ENCODE measurements around the gene ZBTB11. TPM values are rescaled to one million over a fixed set of nuclear protein-coding genes. Genes with fewer than 3 reads are reported as not detected.

ZBTB11 gene
- total and polyA plus RNA-seq, 2 donors = 19.8 to 23.0 TPM

DNA sequence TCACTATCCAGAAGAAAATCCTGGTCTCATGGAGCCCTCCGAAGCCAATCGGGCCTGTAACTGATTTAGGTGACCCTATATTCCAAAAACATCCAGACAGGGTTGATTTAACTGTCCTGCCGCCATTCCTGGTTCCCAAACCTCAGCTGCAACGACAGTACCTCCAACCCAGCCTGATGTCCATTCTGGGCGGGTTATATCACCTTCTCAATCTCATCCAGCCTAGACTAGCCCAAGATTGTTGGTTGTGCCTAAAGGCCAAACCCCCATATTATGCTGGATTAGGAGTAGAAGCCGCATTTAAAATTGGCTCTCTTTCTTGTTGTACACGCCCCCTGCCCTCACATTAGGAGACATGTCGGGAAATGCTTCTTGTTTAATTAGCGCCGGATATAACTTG, 36.7 kb downstream of the ZBTB11 start:
- Histone ChIP-seq H3K4me1 (ENCODE audit: control insufficient read depth in 2 of 2, insufficient read depth in 2 of 2, low read length in 2 of 2) (peaks cover 0 to 4% of the 10 kb centered on the region in 2 donors), H3K36me3 (ENCODE audit: control insufficient read depth in 2 of 2, insufficient read depth in 2 of 2, low read length in 1 of 2) (no peaks in the 10 kb centered on the region), H3K27me3 (ENCODE audit: control insufficient read depth in 2 of 2, insufficient read depth in 1 of 2, low read length in 1 of 2) (no peaks in the 10 kb centered on the region), H3K27ac (ENCODE audit: low read depth in 1 of 2, low read length in 1 of 2) (no peak overlapping the region), H3K4me3 (ENCODE audit: low read length in 2 of 2) (no peak overlapping the region), H3K9me3 (ENCODE audit: control insufficient read depth in 2 of 2, insufficient read depth in 1 of 2, low read length in 1 of 2) (no peaks in the 10 kb centered on the region)
- 97% methylated on average over 10 of the region's 10 CpGs for WGBS
- no peak for DNase-seq (ENCODE audit: low read depth in 6 of 9, low spot score in 9 of 9)

DNA sequence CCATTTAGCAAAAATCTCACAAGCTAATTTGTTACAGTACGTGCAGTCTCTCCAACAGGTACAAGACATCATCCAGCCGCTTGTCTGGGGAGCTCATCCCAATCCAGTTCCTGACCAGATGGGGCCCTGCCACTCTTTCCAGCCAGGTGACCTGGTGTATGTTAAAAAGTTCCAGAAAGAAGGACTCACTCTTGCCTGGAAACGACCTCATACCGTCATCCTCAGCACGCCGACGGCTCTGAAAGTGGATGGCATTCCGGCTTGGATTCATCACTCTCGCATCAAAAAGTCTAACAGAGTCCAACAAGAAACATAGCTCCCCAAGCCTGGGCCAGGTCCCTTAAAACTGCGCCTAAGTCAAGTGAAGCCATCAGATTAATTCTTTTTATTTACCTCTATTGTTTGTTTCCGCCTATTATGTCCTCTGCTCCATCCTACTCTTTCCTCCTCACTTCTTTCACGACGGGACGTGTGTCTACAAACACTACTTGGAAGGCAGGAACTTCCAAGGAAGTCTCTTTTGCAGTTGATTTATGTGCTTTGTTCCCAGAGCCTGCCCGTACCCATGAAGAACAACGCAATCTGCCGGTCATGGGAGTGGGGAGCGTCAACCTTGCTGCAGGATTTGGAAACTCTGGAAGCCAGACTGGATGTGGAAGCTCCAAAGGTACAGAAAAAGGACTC, 37.5 kb downstream of the ZBTB11 start:
- Histone ChIP-seq H3K4me1 (ENCODE audit: control insufficient read depth in 2 of 2, insufficient read depth in 2 of 2, low read length in 2 of 2) (peaks cover 0 to 4% of the 10 kb centered on the region in 2 donors), H3K9me3 (ENCODE audit: control insufficient read depth in 2 of 2, insufficient read depth in 1 of 2, low read length in 1 of 2) (no peaks in the 10 kb centered on the region), H3K27me3 (ENCODE audit: control insufficient read depth in 2 of 2, insufficient read depth in 1 of 2, low read length in 1 of 2) (no peaks in the 10 kb centered on the region), H3K4me3 (ENCODE audit: low read length in 2 of 2) (no peak overlapping the region), H3K36me3 (ENCODE audit: control insufficient read depth in 2 of 2, insufficient read depth in 2 of 2, low read length in 1 of 2) (no peaks in the 10 kb centered on the region), H3K27ac (ENCODE audit: low read depth in 1 of 2, low read length in 1 of 2) (no peak overlapping the region)
- DNase-seq (ENCODE audit: low read depth in 6 of 9, low spot score in 9 of 9) = no peak
- 89% methylated on average over 18 of the region's 18 CpGs for WGBS

DNA sequence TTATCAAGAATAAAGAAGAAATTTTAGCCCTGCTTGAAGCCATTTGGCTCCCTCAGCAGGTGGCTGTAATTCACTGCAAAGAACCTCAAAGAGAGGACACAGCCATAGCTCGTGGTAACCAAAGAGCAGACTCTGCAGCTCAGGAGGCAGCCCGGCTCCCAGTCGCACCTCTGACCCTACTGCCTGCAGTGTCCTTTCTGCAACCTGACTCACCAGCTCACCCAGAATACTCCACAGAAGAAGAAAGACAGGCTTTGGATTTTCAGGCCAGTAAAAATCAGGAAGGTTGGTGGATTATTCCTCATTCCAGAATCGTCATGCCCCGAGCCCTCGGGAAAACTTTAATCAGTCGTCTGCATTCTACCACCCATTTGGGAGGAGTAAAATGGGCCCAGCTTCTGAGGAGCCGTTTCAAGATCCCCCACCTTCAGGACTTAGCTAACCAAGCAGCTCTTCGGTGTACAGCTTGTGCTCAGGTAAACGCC, 38.6 kb downstream of the ZBTB11 start:
- DNase-seq (ENCODE audit: low read depth in 6 of 9, low spot score in 9 of 9) = no peak
- Histone ChIP-seq H3K4me3 (ENCODE audit: low read length in 2 of 2) (no peak overlapping the region), H3K36me3 (ENCODE audit: control insufficient read depth in 2 of 2, insufficient read depth in 2 of 2, low read length in 1 of 2) (no peaks in the 10 kb centered on the region), H3K27me3 (ENCODE audit: control insufficient read depth in 2 of 2, insufficient read depth in 1 of 2, low read length in 1 of 2) (no peaks in the 10 kb centered on the region), H3K4me1 (ENCODE audit: control insufficient read depth in 2 of 2, insufficient read depth in 2 of 2, low read length in 2 of 2) (peaks cover 0 to 4% of the 10 kb centered on the region in 2 donors), H3K27ac (ENCODE audit: low read depth in 1 of 2, low read length in 1 of 2) (no peak overlapping the region), H3K9me3 (ENCODE audit: control insufficient read depth in 2 of 2, insufficient read depth in 1 of 2, low read length in 1 of 2) (no peaks in the 10 kb centered on the region)
- 92% methylated on average over 10 of the region's 10 CpGs for WGBS

DNA sequence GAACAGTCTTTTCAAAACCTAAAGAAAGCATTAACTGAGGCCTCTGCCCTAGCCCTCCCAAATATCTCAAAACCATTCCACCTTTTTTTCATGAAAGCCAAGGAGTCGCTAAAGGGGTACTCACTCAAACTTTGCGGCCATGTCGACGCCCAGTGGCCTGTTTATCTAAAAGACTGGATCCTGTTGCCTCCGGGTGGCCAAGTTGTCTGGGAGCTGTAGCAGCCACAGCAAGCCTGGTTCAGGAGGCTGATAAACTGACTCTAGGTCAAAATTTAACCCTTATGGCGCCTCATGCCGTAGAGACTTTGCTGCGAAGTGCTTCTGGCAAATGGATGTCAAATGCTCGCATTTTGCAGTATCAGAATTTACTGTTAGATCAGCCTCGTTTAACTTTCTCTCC, 39.5 kb downstream of the ZBTB11 start:
- Histone ChIP-seq H3K36me3 (ENCODE audit: control insufficient read depth in 2 of 2, insufficient read depth in 2 of 2, low read length in 1 of 2) (no peaks in the 10 kb centered on the region), H3K27me3 (ENCODE audit: control insufficient read depth in 2 of 2, insufficient read depth in 1 of 2, low read length in 1 of 2) (no peaks in the 10 kb centered on the region), H3K4me3 (ENCODE audit: low read length in 2 of 2) (no peak overlapping the region), H3K27ac (ENCODE audit: low read depth in 1 of 2, low read length in 1 of 2) (no peak overlapping the region), H3K4me1 (ENCODE audit: control insufficient read depth in 2 of 2, insufficient read depth in 2 of 2, low read length in 2 of 2) (peaks cover 0 to 4% of the 10 kb centered on the region in 2 donors), H3K9me3 (ENCODE audit: control insufficient read depth in 2 of 2, insufficient read depth in 1 of 2, low read length in 1 of 2) (no peaks in the 10 kb centered on the region)
- no peak for DNase-seq (ENCODE audit: low read depth in 6 of 9, low spot score in 9 of 9)
- WGBS = 96% methylated on average over 10 of the region's 10 CpGs

DNA sequence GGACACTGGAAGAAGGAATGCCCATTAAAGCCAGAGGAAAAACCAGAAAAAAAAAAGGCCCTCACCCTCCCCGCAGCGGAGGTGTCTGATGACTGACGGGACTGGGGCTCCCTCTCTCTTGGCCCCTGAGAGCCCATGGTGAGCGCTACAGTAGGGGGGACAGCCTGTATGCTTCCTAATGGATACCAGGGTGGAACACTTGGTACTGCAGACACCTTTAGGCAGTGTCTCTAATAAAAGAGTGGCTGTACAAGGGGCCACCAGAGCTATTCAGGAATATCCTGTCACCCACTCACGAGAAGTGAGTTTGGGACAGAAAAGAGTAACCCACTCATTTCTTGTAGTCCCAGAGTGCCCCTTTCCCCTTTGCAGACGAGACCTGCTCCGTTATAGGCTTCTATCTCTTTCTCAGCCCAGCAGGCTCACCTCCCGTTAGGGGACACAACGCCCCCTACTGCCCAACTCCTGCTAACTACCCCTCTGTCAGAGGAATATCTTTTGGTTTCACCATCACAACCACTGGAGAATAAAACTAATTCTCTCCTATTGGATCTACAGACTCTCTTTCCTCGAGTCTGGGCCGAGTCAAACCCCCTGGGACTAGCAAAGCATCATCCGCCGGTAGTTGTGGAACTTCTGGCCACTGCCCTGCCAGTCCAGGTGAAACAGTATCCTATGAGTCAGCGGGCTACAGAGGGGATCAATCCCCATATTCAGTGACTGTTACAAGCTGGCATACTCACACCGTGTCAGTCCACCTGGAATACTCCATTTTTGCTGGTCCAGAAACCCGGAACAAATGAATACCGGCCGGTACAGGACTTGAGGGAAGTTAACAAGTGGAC, 40.8 kb downstream of the ZBTB11 start:
- H3K4me3 ChIP-seq (ENCODE audit: low read length in 2 of 2) = no peak overlapping the region
- H3K4me1 ChIP-seq (ENCODE audit: control insufficient read depth in 2 of 2, insufficient read depth in 2 of 2, low read length in 2 of 2) = peaks cover 0 to 4% of the 10 kb centered on the region in 2 donors
- H3K9me3 ChIP-seq (ENCODE audit: control insufficient read depth in 2 of 2, insufficient read depth in 1 of 2, low read length in 1 of 2) = no peaks in the 10 kb centered on the region
- 64% methylated on average over 18 of the region's 18 CpGs for WGBS
- no peak overlapping the region for H3K27ac ChIP-seq (ENCODE audit: low read depth in 1 of 2, low read length in 1 of 2)
- DNase-seq (ENCODE audit: low read depth in 6 of 9, low spot score in 9 of 9) = peak; percentile 3 to 60 (median 24)
- H3K36me3 ChIP-seq (ENCODE audit: control insufficient read depth in 2 of 2, insufficient read depth in 2 of 2, low read length in 1 of 2) = no peaks in the 10 kb centered on the region
- no peaks in the 10 kb centered on the region for H3K27me3 ChIP-seq (ENCODE audit: control insufficient read depth in 2 of 2, insufficient read depth in 1 of 2, low read length in 1 of 2)

DNA sequence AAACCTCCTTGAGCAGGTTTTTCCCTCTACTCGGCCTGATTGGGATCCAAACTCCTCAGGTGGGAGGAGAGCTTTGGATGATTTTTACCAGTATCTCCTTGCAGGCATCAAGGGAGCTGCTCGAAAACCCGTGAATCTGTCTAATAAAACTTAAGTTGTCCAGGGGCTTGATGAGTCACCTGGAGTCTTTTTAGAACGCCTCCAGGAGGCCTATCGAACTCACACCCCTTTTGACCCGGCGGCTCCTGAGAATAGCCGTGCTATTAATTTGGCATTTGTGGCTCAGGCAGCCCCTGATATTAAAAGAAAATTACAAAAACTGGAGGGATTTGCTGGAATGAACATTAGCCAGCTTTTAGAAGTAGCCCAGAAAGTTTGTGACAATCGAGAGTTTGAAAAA, 41.6 kb downstream of the ZBTB11 start:
- Histone ChIP-seq H3K4me3 (ENCODE audit: low read length in 2 of 2) (no peak overlapping the region), H3K27ac (ENCODE audit: low read depth in 1 of 2, low read length in 1 of 2) (no peak overlapping the region), H3K4me1 (ENCODE audit: control insufficient read depth in 2 of 2, insufficient read depth in 2 of 2, low read length in 2 of 2) (peaks cover 0 to 4% of the 10 kb centered on the region in 2 donors), H3K36me3 (ENCODE audit: control insufficient read depth in 2 of 2, insufficient read depth in 2 of 2, low read length in 1 of 2) (no peaks in the 10 kb centered on the region), H3K9me3 (ENCODE audit: control insufficient read depth in 2 of 2, insufficient read depth in 1 of 2, low read length in 1 of 2) (no peaks in the 10 kb centered on the region), H3K27me3 (ENCODE audit: control insufficient read depth in 2 of 2, insufficient read depth in 1 of 2, low read length in 1 of 2) (no peaks in the 10 kb centered on the region)
- no peak for DNase-seq (ENCODE audit: low read depth in 6 of 9, low spot score in 9 of 9)
- WGBS = 90% methylated on average over 9 of the region's 9 CpGs

DNA sequence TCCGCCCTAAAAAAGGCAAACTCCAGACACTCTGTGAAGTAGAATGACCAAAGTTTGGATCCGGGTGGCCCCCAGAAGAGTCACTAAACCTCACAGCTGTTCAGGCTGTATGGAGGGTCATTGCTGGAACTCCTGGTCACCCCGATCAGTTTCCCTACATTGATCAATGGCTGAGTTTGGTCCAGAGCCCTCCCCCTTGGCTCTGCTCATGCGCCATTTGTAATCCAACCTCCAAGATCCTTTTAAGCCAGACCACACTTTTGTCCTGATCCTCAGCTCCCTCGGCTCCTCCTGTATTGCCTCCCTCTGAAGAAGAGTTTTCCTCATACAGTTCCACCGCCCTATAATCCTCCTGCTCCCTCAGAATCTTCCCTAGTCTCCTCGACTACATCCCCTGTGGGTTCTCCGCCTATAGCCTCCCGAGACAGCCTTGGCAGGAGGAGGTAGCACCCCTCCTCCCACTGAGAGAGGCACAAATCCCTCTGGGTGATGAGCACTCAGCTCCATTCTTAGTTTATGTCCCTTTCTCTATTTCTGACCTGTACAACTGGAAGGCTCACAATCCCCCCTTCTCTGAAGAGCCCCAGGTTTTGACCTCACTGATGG, 42.2 kb downstream of the ZBTB11 start:
- H3K4me1 ChIP-seq (ENCODE audit: control insufficient read depth in 2 of 2, insufficient read depth in 2 of 2, low read length in 2 of 2) = peaks cover 0 to 4% of the 10 kb centered on the region in 2 donors
- DNase-seq (ENCODE audit: low read depth in 6 of 9, low spot score in 9 of 9) = no peak
- no peaks in the 10 kb centered on the region for H3K9me3 ChIP-seq (ENCODE audit: control insufficient read depth in 2 of 2, insufficient read depth in 1 of 2, low read length in 1 of 2)
- 94% methylated on average over 9 of the region's 9 CpGs for WGBS
- H3K36me3 ChIP-seq (ENCODE audit: control insufficient read depth in 2 of 2, insufficient read depth in 2 of 2, low read length in 1 of 2) = no peaks in the 10 kb centered on the region
- H3K4me3 ChIP-seq (ENCODE audit: low read length in 2 of 2) = no peak overlapping the region
- no peaks in the 10 kb centered on the region for H3K27me3 ChIP-seq (ENCODE audit: control insufficient read depth in 2 of 2, insufficient read depth in 1 of 2, low read length in 1 of 2)
- no peak overlapping the region for H3K27ac ChIP-seq (ENCODE audit: low read depth in 1 of 2, low read length in 1 of 2)

DNA sequence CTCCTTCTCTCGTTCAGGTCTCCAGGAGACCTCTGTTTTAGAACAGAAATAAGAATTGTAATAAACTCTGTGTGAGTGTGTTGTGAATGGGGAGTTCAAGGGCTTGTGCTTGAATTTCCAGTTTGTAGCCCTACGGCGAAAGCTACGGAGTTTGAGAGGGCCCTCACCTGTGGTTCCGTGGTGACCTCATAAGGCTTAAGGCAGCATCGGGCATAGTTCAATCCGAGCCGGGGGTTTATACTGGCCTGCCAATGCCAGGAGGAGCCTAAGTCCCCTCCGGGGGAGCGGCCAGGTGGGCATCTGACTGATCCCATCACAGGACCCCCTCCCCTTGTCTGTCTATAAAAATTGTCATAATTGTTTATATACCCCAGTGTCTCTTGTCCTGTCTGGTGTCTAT, 43.7 kb downstream of the ZBTB11 start:
- peaks cover 0 to 4% of the 10 kb centered on the region in 2 donors for H3K4me1 ChIP-seq (ENCODE audit: control insufficient read depth in 2 of 2, insufficient read depth in 2 of 2, low read length in 2 of 2)
- WGBS = 96% methylated on average over 10 of the region's 10 CpGs
- no peak for DNase-seq (ENCODE audit: low read depth in 6 of 9, low spot score in 9 of 9)
- H3K27me3 ChIP-seq (ENCODE audit: control insufficient read depth in 2 of 2, insufficient read depth in 1 of 2, low read length in 1 of 2) = no peaks in the 10 kb centered on the region
- H3K36me3 ChIP-seq (ENCODE audit: control insufficient read depth in 2 of 2, insufficient read depth in 2 of 2, low read length in 1 of 2) = no peaks in the 10 kb centered on the region
- H3K9me3 ChIP-seq (ENCODE audit: control insufficient read depth in 2 of 2, insufficient read depth in 1 of 2, low read length in 1 of 2) = no peaks in the 10 kb centered on the region
- H3K4me3 ChIP-seq (ENCODE audit: low read length in 2 of 2) = no peak overlapping the region
- H3K27ac ChIP-seq (ENCODE audit: low read depth in 1 of 2, low read length in 1 of 2) = no peak overlapping the region

DNA sequence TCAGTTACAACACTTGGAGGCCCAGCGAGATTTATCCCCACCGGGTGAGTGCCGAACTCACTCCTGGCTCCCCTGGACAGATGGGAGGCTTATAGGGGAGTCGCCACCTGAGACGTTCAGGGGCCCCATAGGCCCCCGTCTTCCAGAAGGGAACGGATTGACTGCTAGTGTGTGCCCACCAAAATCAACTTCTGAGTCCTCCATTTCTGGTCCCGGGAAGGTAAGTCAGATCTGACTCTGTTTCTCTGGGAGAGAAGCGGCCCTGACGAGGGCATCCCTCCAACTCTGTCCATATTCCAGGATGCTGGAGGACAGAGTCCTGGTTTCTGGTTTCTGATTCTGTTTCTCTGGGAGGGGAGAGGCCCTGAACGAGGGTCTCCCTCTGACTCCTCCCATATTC, 44.3 kb downstream of the ZBTB11 start:
- no peaks in the 10 kb centered on the region for H3K27me3 ChIP-seq (ENCODE audit: control insufficient read depth in 2 of 2, insufficient read depth in 1 of 2, low read length in 1 of 2)
- no peak overlapping the region for H3K27ac ChIP-seq (ENCODE audit: low read depth in 1 of 2, low read length in 1 of 2)
- no peaks in the 10 kb centered on the region for H3K36me3 ChIP-seq (ENCODE audit: control insufficient read depth in 2 of 2, insufficient read depth in 2 of 2, low read length in 1 of 2)
- no peak overlapping the region for H3K4me3 ChIP-seq (ENCODE audit: low read length in 2 of 2)
- no peak for DNase-seq (ENCODE audit: low read depth in 6 of 9, low spot score in 9 of 9)
- WGBS = 86% methylated on average over 11 of the region's 11 CpGs
- peaks cover 0 to 4% of the 10 kb centered on the region in 2 donors for H3K4me1 ChIP-seq (ENCODE audit: control insufficient read depth in 2 of 2, insufficient read depth in 2 of 2, low read length in 2 of 2)
- H3K9me3 ChIP-seq (ENCODE audit: control insufficient read depth in 2 of 2, insufficient read depth in 1 of 2, low read length in 1 of 2) = no peaks in the 10 kb centered on the region
